ENCODE results near the gene SBNO1.
"Not testable (repeated sequence)": the region's sequence is repeated elsewhere in the genome, so short reads cannot be mapped to it uniquely, and the experiment has no call there.

The SBNO1 gene

DNA sequence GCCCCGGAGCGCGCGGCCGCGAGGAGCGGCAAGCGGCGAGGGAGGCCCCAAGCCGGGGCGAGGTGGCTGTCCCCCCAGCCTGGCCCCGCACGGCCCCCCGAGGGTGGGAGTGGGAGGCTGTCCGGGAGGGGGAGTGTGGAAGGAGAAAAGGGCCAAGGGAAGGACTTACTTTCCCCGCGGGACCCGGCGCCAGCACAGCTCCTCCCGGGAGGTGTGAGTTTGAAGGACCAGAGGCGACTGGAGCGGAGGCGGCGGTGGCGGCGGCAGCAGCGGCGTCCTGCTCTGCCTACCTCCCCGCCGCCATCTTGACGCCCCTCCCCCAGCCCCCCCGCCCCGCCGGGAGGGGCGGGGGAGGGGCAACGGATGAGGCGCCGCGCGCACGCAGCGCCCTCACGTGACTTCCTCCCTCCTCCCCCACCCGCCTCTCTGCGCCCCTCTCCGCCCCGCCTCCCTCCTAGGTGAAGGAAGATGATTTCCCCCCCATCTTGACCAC is at the start of gene SBNO1:
TSS of gene SBNO1 (minus strand) at position 316 of the 493 bp plus-strand sequence. CDS start 14,406 bp downstream, outside the sequence.
- DNase-seq: peak; percentile 91

DNA sequence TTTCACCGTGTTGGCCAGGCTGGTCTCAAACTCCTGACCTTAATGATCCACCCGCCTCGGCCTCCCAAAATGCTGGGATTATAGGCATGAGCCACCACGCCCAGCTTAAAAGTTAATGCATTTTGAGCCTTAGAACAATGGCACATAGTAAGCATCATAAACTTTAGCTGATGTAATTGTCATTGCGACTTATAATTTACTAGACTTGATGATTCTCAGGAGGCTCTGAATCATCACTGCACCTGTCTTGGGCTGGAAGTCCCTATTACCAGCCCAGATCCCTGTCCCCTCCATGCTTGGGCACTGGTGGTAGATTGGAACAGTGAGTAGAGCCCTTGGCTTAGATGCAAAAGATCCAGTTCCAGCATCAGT is 45.4 kb upstream of the SBNO1 start:
- no peak for DNase-seq

DNA sequence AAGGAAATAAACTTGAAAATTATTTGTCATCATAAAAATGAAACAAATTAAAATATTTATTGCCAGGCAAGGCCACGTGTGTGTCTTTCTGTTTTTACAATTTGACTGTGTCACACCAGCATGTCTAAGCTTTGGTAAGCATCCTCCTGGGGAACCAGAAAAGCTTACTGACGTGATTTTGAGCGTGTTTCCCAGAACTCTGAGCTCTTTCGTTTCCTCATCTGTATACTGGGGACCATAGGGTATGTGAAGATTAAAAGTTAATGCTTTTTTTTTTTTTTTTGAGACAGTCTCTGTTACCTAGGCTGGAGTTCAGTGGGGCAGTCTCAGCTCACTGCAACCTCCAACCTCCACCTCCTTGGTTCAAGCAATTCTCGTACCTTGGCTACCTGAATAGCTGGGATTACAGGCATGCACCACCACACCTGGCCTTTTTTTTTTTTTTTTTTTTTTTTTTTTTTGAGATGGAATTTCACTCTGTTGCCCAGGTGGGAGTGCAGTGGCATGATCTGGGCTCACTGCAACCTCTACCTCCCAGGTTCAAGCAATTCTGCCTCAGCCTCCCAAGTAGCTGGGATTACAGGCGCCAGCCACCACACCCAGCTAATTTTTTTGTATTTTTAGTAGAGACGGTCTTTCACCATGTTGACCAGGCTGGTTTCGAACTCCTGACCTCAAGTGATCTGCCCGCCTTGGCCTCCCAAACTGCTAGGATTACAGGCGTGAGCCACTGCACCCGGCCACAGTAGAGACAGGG is 44.8 kb upstream of the SBNO1 start:
- not testable (repeated sequence) for DNase-seq

DNA sequence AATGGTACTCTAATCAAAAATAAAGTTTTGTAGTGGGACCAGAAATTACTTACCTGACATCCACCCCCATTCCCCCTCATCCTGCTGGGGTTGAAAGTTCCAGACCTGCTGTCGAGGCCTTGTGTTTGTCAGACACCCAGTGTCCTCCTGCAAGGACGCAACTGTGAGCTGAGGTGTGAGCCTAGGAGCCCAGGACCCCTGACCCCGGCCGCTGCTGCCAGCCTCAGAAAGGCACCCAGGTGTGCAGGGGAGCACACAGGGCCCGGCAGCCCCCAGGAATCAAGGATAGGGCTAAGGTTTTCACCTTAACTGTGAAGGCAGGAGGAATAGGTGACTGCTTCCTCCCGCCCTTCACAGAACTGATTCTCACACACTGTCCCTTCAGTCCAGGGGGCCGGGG is 44.0 kb upstream of the SBNO1 start:
- not testable (repeated sequence) for DNase-seq

DNA sequence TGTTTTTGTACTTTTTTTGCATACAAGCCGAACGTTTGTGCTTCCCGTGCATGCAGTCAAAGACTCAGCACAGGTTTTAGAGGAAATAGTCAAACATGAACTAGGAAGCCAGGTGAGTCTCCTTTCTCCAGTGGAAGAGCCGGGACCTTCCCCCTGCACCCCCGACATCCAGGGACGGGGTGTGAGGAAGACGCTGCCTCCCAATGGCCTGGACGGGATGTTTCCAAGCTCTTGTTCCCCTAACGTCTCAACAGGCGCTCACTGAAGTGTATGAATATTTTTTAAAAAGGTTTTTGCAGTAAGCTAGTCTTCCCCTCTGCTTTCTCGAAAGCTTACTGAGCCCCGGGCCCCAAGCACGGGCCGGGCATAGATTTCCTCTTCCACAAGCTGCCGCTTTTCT is 43.3 kb upstream of the SBNO1 start:
- DNase-seq: not testable (repeated sequence)

DNA sequence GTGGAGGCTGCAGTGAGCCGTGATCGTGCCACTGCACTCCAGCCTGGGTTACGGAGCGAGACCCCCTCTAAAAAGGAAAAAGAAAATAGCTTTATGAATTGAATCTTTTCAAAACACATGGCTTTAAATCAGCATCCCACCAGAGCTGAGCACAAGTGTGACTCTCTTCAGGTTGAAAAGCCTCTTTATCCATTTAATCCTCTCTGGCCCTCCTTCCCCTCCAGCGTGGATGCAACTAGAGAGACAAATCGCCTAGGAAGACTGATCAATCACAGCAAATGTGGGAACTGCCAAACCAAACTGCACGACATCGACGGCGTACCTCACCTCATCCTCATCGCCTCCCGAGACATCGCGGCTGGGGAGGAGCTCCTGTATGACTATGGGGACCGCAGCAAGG is 42.6 kb upstream of the SBNO1 start:
- not testable (repeated sequence) for DNase-seq

DNA sequence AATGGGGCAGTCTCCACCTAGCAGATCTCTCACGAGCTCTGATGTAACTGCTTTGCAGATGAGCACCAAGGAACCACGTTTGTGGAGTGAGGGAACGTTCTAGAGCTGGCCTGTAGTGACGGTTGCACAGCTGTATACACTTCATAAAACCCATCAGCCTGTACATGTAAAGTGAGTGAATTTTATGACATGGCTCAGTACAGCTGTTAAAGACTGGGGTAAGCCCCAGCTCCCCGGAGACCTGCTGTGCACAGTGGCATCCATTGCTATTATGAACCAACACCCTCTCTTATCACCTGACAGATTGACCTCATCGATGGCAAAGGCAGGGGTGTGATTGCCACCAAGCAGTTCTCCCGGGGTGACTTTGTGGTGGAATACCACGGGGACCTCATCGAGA is 39.9 kb upstream of the SBNO1 start:
- DNase-seq: no peak

DNA sequence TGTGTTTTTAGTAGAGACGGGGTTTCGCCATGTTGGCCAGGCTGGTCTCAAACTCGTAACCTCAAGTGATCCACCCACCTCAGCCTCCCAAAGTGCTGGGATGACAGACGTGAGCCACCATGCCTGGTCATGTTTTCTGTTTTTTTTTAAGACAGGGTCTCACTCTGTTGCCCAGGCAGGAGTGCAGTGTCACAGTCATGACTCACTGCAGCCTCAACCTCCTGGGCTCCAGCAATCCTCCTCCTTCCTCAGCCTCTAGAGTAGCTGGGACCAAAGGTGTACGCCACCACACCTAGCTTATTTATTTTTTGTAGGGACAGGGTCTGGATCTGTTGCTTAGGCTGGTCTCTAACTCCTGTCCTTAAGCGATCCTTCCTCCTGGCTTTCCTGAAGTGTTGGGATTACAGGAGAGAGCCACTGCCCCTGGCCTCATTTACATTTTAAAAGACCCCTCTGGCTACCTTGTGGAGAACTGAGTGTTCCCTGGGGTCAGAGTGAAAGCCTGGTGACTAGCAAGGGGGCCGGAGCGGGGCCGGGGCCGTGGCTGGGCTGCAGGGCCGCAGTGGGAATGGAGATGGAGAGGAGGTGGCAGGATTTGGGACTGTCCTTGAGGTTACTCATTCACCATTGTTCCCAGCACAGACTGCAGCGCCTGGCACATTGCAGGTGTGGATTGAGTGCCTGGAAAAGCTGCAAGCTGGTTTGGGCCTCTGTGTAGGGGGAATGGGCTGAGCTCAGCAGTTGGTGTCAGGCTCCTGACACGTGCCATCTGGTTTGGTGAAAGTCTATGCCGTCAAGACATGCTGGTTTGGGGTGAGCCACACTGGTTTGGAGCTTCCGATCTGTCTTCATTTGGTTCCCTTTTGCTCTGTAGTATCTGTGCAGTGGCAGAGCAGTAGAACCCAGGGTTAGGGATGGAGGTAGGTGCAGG is 37.4 kb upstream of the SBNO1 start:
- DNase-seq: no peak

DNA sequence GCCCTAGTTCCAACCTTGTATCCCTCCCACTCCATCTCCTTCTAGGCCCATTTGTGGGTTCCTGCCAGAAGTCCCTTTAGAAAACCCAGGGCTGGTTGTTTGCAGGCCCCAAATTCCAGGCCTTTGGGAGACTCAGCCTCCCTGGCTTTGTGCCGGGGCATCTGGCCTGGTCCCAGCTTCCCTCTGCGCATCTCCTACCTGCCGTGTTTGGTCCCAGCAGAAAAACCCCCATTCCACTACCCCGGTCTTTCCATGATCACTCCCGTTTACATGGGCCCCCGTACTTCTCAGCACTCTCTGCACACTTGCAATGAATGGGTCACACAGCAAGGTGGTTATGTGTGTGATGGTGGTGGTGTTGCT is 34.6 kb upstream of the SBNO1 start:
- no peak for DNase-seq

DNA sequence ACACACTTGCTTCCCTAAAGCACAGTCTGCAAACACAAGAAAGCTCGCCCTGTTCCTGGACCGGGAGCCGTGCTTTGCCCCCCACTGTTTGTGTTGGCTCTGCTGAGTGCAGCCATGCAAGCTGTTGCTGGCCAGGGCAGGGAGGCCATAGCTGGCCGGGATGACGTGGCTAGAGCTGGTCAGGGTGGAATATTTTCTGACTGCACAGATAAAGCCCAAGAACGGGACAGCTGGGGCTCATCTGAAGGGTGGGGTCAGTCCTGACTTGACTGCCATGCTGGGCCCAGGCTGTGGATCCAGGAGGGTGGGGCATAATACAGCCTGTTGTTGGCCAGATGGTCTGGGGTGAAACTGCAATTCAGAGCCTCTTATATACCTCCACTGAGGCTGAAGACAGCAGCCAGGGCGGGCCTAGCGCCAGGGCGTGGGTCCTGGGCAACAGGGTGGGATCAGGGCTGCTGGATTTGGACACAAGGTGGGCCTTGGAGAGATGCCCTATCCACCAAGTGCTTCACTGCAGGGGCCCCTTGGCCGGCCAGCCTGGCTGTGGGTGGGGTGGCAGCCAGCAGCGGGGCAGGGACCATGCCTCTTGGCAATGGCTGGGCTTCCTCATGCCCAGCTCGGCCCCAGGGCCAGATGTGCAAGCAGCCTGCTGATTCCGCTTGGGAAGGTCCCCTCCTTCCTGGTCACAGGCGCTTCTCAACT is 34.1 kb upstream of the SBNO1 start:
- DNase-seq: no peak

DNA sequence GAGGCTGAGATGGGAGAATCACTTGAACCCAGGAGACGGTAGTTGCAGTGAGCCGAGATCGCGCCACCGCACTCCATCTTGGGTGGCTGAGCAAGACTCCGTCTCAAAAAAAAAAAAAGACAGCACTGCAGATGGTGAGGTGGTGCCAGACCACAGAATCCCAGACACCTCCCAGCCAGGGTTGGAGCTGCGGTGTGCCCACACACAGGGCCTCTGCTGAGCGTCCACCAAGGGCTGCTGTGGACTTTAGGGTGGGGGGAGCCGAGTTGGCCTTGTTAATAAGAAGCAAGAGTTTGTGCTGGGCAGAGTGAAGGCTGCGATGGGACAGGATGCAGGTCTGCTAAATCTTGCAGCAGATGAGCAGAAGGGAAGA is 33.5 kb upstream of the SBNO1 start:
- no peak for DNase-seq

DNA sequence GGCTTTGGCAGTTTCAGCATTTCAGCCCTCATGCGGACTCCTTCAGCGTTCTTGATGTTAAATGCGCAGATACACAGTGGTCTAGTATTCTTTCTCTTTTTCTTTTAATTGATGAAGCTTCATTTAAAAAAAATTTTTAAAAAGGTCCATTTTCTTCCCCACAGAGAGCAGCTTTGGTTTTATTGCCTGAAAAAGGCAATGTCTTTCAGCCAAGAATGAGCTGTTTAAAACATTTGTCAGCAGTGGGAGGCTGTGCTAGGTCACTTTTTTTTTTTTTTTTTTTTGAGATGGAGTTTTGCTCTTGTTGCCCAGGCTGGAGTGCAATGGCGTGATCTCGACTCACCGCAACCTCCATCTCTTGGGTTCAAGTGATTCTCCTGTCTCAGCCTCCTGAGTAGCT is 32.8 kb upstream of the SBNO1 start:
- no peak for DNase-seq

DNA sequence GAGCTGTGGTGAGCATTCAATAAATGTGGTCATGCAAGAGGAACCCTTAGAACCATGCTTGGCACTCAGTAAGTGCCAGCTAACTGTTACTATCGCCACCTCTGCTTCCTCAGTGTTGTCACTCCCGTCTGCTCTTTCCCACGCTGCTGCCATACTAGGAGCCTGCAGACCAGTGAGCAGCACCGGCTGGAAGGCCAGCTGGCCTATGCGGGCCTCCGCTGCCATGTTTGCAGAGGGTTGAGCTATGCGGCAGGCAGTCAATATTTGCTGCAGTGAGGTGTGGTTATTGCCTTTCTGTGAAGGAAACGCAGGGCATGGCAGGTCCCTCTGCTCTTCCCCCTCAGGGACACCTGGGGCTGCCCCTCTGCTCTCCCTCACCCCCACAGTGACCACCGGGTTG is 32.3 kb upstream of the SBNO1 start:
- no peak for DNase-seq

DNA sequence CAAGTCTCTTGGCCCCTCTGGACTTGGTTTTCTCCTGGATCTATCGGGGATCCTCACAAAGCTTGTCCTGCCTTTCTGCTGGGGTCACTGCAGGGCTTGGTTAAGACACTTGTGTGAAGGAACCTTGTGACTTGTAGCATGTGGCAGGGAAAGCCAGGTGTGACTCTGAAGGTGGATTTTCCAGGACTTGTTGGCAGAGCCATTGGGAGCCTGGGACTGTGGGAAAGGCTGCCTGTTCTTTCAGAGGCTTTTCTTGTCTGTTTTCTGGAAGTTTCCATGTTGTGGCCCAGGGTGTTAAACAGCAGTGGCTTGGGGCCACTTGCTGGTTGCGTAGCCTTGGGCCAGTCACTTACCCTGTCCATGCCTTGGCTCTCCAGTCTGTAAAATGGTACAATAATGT is 31.9 kb upstream of the SBNO1 start:
- DNase-seq: no peak

DNA sequence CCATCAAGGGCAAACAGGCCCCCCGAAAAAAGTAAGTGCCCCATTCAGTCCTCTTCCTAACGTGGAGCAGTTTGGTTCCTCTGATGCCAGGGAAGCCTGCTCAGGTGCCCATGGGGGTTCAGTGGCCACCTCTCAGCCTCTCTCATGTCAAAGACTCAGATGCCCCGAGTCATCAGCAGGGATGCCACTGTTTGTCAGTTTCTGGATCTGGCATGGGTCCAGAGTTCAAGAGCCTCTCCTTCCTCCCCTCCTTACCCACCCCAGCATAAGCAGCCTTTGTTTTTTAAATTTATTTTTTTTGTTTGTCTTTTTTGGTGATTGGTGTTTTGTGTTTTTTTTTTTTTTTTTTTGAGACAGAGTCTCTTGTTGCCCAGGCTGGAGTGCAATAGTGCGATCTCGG is 30.6 kb upstream of the SBNO1 start:
- DNase-seq: no peak

DNA sequence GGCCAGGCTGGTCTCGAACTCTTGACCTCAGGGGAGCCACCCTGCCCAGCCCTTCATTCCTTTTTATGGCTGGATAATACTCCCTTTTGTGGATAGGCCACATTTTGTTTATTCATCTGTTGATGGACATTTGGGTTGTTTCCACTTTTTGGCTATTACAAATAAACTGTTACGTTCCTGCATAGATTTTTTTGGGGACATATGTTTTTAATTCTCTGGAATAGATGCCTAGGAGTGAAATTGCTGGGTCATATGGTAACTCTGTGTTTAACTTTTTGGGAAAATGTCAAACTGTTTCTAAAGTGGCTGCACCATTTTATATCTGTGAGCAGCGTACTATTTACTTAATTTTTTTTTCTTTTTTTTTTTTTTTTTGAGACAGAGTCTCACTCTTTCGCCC is 29.1 kb upstream of the SBNO1 start:
- DNase-seq: no peak

DNA sequence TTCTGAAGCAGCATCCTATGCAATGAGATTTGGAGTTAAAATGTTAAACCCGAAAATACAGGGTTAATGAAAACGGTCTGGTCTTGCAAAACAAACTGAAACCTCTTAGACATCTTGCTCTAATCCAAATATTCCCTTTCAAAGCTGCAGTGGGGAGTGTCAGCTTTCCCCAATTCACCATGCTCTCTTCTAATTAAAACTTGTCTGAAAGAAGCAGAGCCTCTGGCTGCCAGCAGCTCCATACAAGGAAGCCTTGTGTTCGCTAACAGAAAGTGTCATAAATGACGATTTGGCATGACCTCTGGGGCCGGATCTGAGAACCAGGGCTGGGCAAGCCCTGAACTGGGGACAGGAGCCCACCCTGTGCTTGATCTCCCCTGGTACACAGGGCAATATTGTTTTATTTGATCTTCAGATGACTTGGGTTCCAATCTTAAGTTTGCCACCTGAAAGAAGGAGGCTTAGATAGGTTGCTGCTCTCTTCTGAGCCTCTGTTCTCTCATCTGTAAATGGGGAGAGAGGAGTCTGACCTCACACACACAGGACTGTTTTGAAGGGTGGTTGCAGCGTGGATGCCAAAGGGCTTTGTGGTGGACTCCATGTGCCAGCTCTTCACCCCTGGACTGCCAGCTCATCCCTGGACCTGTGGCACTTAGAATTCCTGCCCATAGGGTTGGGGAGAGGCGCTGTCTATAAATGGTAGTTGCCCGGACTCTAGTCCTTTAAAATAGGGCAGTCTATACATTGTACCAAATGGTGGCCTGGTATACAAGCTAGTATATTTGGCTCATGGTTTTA is 27.1 kb upstream of the SBNO1 start:
- no peak for DNase-seq

DNA sequence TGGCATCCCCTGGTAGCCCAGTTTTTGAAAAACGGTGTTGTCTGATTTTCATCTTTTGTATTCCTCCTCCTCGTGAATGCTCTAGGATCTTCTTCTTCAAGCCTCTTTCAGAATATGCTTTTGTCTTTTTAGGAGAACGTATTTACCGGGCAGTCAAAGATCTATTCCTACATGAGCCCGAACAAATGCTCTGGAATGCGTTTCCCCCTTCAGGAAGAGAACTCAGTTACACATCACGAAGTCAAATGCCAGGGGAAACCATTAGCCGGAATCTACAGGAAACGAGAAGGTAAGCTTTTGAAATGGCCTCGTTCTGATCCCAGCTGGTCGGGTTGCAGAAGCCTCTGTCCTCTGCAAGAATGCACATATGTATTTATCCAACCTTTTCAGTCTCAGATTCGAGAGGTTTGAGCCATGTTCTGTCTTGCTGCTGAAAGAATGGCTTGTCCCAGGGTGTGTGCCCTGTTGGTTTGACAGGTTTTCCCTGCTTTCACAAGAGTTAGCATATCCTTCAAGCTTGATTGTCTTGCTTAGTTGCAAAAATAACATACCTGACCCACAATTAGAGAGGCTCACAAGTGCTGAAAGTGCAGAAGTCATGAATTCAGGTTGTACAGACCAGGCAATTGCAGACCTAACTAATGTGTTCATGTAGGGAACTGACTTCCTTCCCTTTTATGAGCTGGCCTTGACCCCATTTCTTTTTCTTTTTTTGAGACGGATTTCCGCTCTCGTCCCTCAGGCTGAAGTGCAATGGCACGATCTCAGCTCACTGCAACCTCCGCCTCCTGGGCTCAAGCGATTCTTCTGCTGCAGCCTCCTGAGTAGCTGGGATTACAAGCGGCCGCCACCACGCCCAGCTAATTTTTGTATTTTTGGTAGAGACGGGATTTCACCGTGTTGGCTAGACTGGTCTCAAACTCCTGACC is 26.1 kb upstream of the SBNO1 start:
- DNase-seq: peak; percentile 16

DNA sequence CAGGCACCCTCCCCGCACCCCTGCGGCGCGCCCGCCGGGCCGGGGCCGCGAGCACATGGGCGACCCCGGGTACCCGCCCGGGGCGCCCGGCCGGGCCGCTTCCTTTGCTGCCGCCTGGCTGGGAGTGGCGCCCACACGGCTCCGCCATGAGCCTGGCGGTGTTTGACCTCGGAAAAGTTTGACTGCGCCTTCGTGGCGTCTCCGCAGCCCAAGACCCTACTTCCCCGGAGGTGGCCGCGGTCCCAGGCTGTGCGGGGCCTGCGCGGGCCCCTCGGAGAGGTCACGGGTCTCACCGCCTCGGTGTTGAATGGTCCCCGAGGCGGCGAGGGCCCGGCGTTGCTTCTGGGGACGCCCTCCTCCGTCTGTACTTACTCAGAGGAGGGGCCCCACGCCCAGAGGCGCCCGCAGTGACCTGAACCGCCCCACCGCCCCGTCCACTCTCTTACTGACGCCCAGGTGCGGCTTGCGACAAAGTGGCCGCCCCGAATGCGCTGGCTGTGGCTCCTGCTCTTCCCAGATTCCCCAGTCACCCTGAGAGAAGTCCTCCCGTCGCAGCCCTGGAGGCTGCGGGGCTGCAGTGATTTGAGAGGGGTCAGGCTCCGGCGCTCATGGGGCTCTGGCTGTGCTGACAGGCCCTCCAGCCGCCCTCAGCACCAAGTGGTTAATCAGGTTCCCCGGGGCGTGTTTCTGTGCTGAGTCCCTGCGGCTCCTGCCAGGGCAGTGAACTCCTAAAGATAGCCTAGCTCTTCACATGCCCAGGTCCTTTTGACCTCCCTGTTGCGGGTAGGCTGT is 25.1 kb upstream of the SBNO1 start:
- DNase-seq: peak; percentile 13

DNA sequence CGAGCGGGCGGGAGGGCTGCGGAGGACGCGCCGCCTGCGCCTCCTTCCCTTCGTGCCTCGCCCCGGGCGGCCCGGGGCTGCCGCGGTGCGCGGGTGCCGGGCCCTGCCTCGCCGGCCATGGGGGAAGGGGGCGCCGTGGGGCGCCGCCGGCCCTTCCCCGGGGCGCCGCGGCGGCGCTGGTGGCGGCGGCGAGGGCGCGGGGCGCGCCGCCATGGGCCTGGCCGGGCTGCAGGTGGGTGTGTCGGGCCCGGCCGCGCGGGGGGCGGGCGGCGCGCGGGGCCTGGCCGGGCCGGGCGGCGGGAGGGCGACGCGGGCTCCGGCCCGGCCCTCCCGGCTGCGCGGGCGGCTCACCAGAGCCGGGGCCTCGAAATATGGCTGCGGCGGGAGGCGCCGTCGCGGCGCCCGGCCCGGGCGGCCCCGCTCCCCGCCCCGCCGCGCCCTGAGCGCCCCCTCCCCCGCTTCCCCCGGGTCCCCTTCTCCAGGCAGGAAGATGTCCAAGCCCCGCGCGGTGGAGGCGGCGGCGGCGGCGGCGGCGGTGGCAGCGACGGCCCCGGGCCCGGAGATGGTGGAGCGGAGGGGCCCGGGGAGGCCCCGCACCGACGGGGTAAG is 24.4 kb upstream of the SBNO1 start:
- no peak for DNase-seq

All from CD4-positive, alpha-beta T cell treated with Interleukin-4 for 4 hours (primary cell).